ENCODE measurements around the gene ETFBKMT. TPM values are rescaled to one million over a fixed set of nuclear protein-coding genes. Genes with fewer than 3 reads are reported as not detected.
A peak's percentile ranks its signal among the peaks of the same experiment; 100 is the strongest.

ETFBKMT gene
- total RNA-seq, 4 donors from 2014 or later = 2.4 to 6.1 (median 3.2) TPM

- Histone ChIP-seq H3K4me1 (peaks cover 0 to 21% (median 3%) of the 10 kb centered on the region in 3 donors), H3K27me3 (no peaks in the 10 kb centered on the region), H3K9me3 (no peaks in the 10 kb centered on the region), H3K36me3 (no peaks in the 10 kb centered on the region), H3K27ac (no peak overlapping the region), H3K4me3 (no peak overlapping the region)
- 49 to 52% methylated on average over 4 of the region's 4 CpGs for WGBS, 2 donors (ENCODE audit: low coverage in 1 of 2)
- TF ChIP-seq CTCF (IDR thresholded peaks at IDR 0.05) = no peak
- TF ChIP-seq POLR2A (IDR thresholded peaks at IDR 0.05) = no peak
- no peak for TF ChIP-seq EP300 (IDR thresholded peaks at IDR 0.05)
- TF ChIP-seq POLR2AphosphoS5 (IDR thresholded peaks at IDR 0.05) = no peak
- ATAC-seq = no peak
These were observed 4.3 kb upstream of the ETFBKMT start for GRCh38 chr12:31655208-31655607.

GRCh38 chr12:31655792-31656191 is 3.7 kb upstream of the ETFBKMT start:
- H3K36me3 ChIP-seq = no peaks in the 10 kb centered on the region
- no peak for ATAC-seq

GRCh38 chr12:31658471-31659086 is 909 bp upstream of the ETFBKMT start:
- Histone ChIP-seq H3K36me3 (peaks cover 0 to 17% of the 10 kb centered on the region in 2 donors), H3K4me3 (peak overlapping the region; percentile 62 to 72), H3K4me1 (peaks cover 0 to 19% (median 0%) of the 10 kb centered on the region in 3 donors), H3K27ac (peak overlapping the region; percentile 84 to 95 (median 94)), H3K9me3 (no peaks in the 10 kb centered on the region), H3K27me3 (no peaks in the 10 kb centered on the region)
- 6 to 19% methylated on average over 6 to 11 of the region's 11 CpGs for WGBS, 2 donors (ENCODE audit: low coverage in 1 of 2)
- ATAC-seq = peak; percentile 2
- TF ChIP-seq CTCF (IDR thresholded peaks at IDR 0.05) (no peak), EP300 (IDR thresholded peaks at IDR 0.05) (no peak), POLR2AphosphoS5 (IDR thresholded peaks at IDR 0.05) (no peak), POLR2A (IDR thresholded peaks at IDR 0.05) (no peak)

More at GRCh38 chr12:31655792-31656191, 3.7 kb upstream of the ETFBKMT start:
- Histone ChIP-seq H3K27ac (no peak overlapping the region), H3K4me1 (peaks cover 0 to 23% (median 3%) of the 10 kb centered on the region in 3 donors), H3K27me3 (no peaks in the 10 kb centered on the region), H3K9me3 (no peaks in the 10 kb centered on the region), H3K4me3 (no peak overlapping the region)
- no peak for TF ChIP-seq CTCF (IDR thresholded peaks at IDR 0.05)
- TF ChIP-seq POLR2A (IDR thresholded peaks at IDR 0.05) = no peak
- TF ChIP-seq EP300 (IDR thresholded peaks at IDR 0.05) = no peak
- no peak for TF ChIP-seq POLR2AphosphoS5 (IDR thresholded peaks at IDR 0.05)
- 70 to 83% methylated on average over 1 of the region's 1 CpG for WGBS, 2 donors (ENCODE audit: low coverage in 1 of 2)

- H3K4me3 ChIP-seq = no peak overlapping the region
- no peaks in the 10 kb centered on the region for H3K9me3 ChIP-seq
- peaks cover 0 to 17% (median 0%) of the 10 kb centered on the region in 3 donors for H3K4me1 ChIP-seq
- H3K36me3 ChIP-seq = peaks cover 0 to 22% of the 10 kb centered on the region in 2 donors
- no peak overlapping the region for H3K27ac ChIP-seq
- WGBS, 2 donors (ENCODE audit: low coverage in 1 of 2) = 97 to 98% methylated on average over 4 to 6 of the region's 6 CpGs
- ATAC-seq = no peak
- H3K27me3 ChIP-seq = no peaks in the 10 kb centered on the region
- TF ChIP-seq POLR2A (IDR thresholded peaks at IDR 0.05) = no peak
- no peak for TF ChIP-seq EP300 (IDR thresholded peaks at IDR 0.05)
- no peak for TF ChIP-seq POLR2AphosphoS5 (IDR thresholded peaks at IDR 0.05)
- no peak for TF ChIP-seq CTCF (IDR thresholded peaks at IDR 0.05)
These were observed 2.8 kb downstream of the ETFBKMT start for GRCh38 chr12:31662176-31662849.
